C4-2B (cell line): ENCODE results near the gene KRTAP10-6.

Experiments used
- H3K27ac ChIP-seq: fragments of 450-650 bp; 2 replicates; pipeline ENCODE4 v1.5.1; 2017
- CTCF ChIP-seq: fragments of 450-650 bp; conservative IDR thresholded peaks from 2 replicates; pipeline ENCODE4 v1.5.1; 2017; ENCODE audit warnings: mild to moderate bottlenecking
- ZFX ChIP-seq: fragments of 450-650 bp; IDR thresholded peaks from 2 replicates; pipeline ENCODE4 v1.6.1; 2017

Gene KRTAP10-6

GRCh38 chr21:44568667-44569556 is 23.4 kb downstream of the KRTAP10-6 start:
- no peak for TF ChIP-seq ZFX
- no peak for TF ChIP-seq CTCF
- no peak overlapping the region for H3K27ac ChIP-seq

- TF ChIP-seq ZFX = no peak
- no peak for TF ChIP-seq CTCF
- H3K27ac ChIP-seq = no peak overlapping the region
These were observed 24.0 kb downstream of the KRTAP10-6 start for GRCh38 chr21:44568261-44568660.

GRCh38 chr21:44567481-44568171 is 24.7 kb downstream of the KRTAP10-6 start:
- no peak overlapping the region for H3K27ac ChIP-seq
- TF ChIP-seq CTCF (no peak), ZFX (no peak)

- no peak for TF ChIP-seq CTCF
- no peak for TF ChIP-seq ZFX
- H3K27ac ChIP-seq = no peak overlapping the region
These were observed 25.9 kb downstream of the KRTAP10-6 start for GRCh38 chr21:44566403-44566802.

GRCh38 chr21:44564886-44565598 is 27.3 kb downstream of the KRTAP10-6 start:
- TF ChIP-seq CTCF (no peak), ZFX (no peak)
- no peak overlapping the region for H3K27ac ChIP-seq

GRCh38 chr21:44564099-44564498 is 28.2 kb downstream of the KRTAP10-6 start:
- H3K27ac ChIP-seq = no peak overlapping the region

More at GRCh38 chr21:44564099-44564498, 28.2 kb downstream of the KRTAP10-6 start:
- TF ChIP-seq ZFX = no peak
- no peak for TF ChIP-seq CTCF
